ENCODE results near the gene RNF207.

RNF207 gene

GRCh38 chr1:6249739-6250689 is 44.1 kb downstream of the RNF207 start:
- no peak overlapping the region for H3K4me3 ChIP-seq (ENCODE audit: low read depth, low read length)
- no peak for DNase-seq (ENCODE audit: low read depth, low spot score)
- TF ChIP-seq CTCF (IDR thresholded peaks at IDR 0.05; ENCODE audit: low read depth, low read length): no peak
- in situ Hi-C loops (cut with HindIII; ENCODE audit: low sequenced_read_pairs): no loop called here

- no peak for TF ChIP-seq CTCF (IDR thresholded peaks at IDR 0.05; ENCODE audit: low read depth, low read length)
- in situ Hi-C loops (cut with HindIII; ENCODE audit: low sequenced_read_pairs): no loop called here
- H3K4me3 ChIP-seq (ENCODE audit: low read depth, low read length): no peak overlapping the region
- no peak for DNase-seq (ENCODE audit: low read depth, low spot score)
These were observed 45.3 kb downstream of the RNF207 start for GRCh38 chr1:6251233-6251632.

GRCh38 chr1:6251681-6252373 is 45.9 kb downstream of the RNF207 start:
- in situ Hi-C loops (cut with HindIII; ENCODE audit: low sequenced_read_pairs): no loop called here
- no peak overlapping the region for H3K4me3 ChIP-seq (ENCODE audit: low read depth, low read length)
- DNase-seq (ENCODE audit: low read depth, low spot score): no peak
- TF ChIP-seq CTCF (IDR thresholded peaks at IDR 0.05; ENCODE audit: low read depth, low read length): no peak

GRCh38 chr1:6252374-6252710 is 46.4 kb downstream of the RNF207 start:
- in situ Hi-C loops (cut with HindIII; ENCODE audit: low sequenced_read_pairs): no loop called here
- no peak overlapping the region for H3K4me3 ChIP-seq (ENCODE audit: low read depth, low read length)
- TF ChIP-seq CTCF (IDR thresholded peaks at IDR 0.05; ENCODE audit: low read depth, low read length): no peak
- no peak for DNase-seq (ENCODE audit: low read depth, low spot score)

GRCh38 chr1:6253380-6253779 is 47.5 kb downstream of the RNF207 start:
- DNase-seq (ENCODE audit: low read depth, low spot score): no peak
- no peak for TF ChIP-seq CTCF (IDR thresholded peaks at IDR 0.05; ENCODE audit: low read depth, low read length)
- H3K4me3 ChIP-seq (ENCODE audit: low read depth, low read length): no peak overlapping the region
- in situ Hi-C loops (cut with HindIII; ENCODE audit: low sequenced_read_pairs): no loop called here

GRCh38 chr1:6254691-6255090 is 48.8 kb downstream of the RNF207 start:
- in situ Hi-C loops (cut with HindIII; ENCODE audit: low sequenced_read_pairs): no loop called here

More at GRCh38 chr1:6254691-6255090, 48.8 kb downstream of the RNF207 start:
- DNase-seq (ENCODE audit: low read depth, low spot score): no peak
- no peak for TF ChIP-seq CTCF (IDR thresholded peaks at IDR 0.05; ENCODE audit: low read depth, low read length)
- H3K4me3 ChIP-seq (ENCODE audit: low read depth, low read length): no peak overlapping the region
